T-helper 22 cell (primary cell): ENCODE data around the gene SPATA6.
A peak's percentile ranks its signal among the peaks of the same experiment; 100 is the strongest.
"Not testable (repeated sequence)": the region's sequence is repeated elsewhere in the genome, so short reads cannot be mapped to it uniquely, and the experiment has no call there.

Source experiments
- DNase-seq: peaks from one replicate; pipeline ENCODE4 v3.0.0-alpha.2; 2020; ENCODE audit warnings: low read depth

The SPATA6 gene

GRCh38 chr1:48471691-48472576 lies at the start of gene SPATA6:
Gene SPATA6 (minus strand): TSS chr1:48472204. CDS start chr1:48472008, 196 bp downstream.
- peak; percentile 79 for DNase-seq

GRCh38 chr1:48519896-48520295 lies 47.9 kb upstream of the SPATA6 start:
- not testable (repeated sequence) for DNase-seq

GRCh38 chr1:48506870-48507269 lies 34.9 kb upstream of the SPATA6 start:
- DNase-seq, result no peak

GRCh38 chr1:48500541-48501450 lies 28.8 kb upstream of the SPATA6 start:
- DNase-seq, result no peak

DNA sequence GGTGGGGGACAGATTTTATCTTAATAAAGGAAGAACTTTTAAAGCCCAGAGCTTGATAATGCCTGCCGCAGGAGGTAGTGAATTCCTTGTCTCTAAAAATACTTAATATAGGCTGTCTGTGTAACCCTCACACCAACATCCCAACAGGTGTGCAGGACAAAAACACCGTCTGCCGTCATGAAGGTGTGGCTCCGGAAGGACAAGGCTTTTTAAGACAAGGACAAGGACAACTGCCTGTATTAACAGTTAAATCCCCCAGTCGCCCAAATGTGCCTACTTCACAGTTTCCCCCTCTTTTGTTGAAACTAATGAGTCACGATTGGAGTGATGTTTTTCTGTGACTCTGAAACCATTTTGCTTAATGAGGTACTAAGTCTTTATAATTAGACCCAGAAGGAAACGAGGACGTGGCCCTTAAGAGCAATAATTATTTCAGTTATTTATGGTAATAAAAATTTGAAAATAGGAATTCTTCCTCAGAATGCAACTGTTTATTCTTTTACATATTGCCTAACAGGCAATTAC lies 27.3 kb upstream of the SPATA6 start:
- DNase-seq, result no peak

GRCh38 chr1:48498096-48498791 lies 26.2 kb upstream of the SPATA6 start:
- DNase-seq, result no peak

- no peak for DNase-seq
These were observed 23.9 kb upstream of the SPATA6 start for GRCh38 chr1:48495911-48496310.

DNA sequence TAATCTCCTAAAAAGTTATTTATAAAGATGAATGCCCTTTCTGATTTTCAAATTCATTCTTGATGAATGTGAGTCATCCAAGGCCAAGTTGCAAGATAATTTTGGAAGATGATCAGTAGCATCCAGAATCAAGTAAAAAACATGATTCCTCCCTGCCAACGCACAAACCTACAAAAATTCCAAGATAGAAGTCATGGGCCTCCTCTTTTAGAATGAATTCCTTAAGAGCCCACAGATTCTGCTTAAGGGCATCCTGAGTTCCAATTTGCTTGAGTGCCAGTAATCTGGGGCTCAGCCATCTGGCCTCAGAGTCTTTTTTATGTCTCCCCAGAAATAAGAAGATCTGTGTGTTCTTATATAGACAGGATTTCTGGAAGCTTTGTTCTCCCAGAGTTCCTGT lies 23.2 kb upstream of the SPATA6 start:
- no peak for DNase-seq

DNA sequence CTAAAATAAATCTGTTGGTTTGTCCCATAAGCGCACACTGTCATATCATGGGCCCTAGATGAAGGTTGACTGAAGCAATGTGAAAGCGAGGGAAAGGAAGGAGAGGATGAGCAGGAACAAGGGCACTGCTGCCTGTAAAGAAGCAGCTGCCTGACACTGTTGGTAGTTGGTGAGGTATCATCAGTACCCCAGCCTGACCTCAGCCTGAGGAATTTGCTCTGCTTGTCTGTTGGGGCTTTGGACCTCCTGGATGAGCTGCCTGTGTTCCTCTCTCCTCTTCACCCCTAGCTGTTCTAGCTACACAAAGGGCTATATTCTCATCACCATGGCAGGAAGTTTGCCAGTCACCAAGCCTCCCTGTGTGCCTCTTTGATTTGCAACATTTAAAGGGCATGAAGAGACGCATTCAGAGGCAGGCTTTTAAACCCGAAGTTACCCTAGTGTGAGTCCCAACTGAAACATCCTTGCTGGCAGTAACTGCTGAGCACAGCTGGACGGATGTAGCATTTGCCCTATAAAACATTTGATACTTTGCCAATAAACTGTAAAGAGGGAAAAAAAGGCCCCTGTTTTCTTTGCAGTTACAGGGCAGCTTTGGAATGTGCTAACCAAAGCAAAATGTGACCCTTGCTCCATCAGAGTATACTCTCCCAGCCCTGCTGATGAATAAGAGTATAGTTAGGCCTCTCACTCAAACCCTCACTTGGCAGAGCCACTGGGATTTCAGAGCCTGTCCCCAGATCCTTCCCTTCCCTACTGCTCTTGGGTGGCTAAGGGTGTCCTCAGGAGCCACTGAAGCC lies 22.2 kb upstream of the SPATA6 start:
- no peak for DNase-seq

GRCh38 chr1:48493041-48493440 lies 21.0 kb upstream of the SPATA6 start:
- no peak for DNase-seq

GRCh38 chr1:48492392-48492791 lies 20.4 kb upstream of the SPATA6 start:
- no peak for DNase-seq

DNA sequence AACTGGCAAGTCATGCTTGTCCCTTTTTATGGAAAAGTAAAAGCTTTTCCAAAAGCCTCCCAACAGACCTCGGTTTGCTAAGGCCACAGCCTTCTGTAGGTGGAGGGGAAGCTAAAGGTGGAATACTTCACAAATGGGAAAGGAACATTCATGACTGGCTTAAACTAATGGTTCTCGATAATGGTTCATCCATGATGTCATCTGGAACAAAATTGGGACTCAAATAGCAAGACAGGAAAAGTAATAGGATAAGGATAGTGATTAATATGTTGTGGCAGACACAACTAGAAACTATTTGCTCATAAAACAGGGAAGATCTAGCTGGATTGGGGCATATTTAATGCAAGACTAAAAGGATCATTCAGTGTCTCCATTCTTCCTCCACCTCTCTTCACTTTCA lies 16.7 kb upstream of the SPATA6 start:
- no peak for DNase-seq

DNA sequence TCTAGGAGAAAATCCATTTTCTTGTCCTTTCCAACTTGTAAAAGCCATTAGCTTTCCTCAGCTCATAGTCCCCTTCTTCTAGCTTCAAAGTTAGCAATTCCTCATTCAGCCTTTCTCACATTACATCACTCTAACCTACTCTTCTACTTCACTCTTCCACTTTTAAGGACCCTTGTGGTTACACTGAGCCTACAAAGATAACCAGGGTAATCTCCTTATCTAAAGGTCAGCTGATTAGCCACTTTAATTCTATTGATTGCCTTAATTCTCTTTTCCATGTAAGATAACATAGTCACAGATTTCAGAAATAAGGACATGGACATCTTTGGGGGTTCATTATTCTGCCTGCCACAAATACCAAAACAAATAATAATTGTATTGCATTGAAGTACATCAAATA lies 8.5 kb upstream of the SPATA6 start:
- DNase-seq, result no peak

DNA sequence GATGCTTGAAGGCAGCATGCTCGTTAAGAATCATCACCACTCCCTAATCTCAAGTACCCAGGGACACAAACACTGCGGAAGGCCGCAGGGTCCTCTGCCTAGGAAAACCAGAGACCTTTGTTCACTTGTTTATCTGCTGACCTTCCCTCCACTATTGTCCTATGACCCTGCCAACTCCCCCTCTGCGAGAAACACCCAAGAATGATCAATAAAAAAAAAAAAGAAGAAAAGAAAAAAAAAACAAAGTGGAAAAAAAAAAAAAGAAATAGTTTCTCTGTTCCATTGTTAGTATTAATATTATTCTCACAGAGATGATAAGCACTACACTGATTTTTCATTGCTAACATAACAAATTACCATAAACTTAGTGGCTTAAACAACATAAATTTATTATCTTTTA lies 8.0 kb upstream of the SPATA6 start:
- DNase-seq, result not testable (repeated sequence)

DNA sequence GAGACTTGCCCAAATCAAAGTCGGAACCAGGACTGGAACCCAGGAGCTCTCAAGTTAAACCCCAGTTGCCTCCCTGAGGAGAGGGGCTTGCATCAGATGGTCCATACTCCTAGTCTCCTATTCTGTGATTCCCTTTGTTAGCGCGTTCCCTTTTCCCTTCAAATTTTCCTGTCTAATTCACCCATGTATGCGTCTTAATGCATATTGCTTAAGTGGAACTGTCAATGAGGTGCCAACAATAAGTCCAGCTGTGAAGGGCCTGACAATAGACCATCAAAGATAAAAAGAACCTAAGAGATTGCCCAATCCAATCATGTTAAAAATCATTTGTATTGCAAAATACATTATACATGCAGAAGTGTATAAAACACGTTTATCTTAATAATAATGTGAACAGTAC lies 634 bp upstream of the SPATA6 start:
- DNase-seq, result no peak

GRCh38 chr1:48470950-48471690 lies 884 bp downstream of the SPATA6 start:
- DNase-seq, result no peak

GRCh38 chr1:48470481-48470855 lies 1.5 kb downstream of the SPATA6 start:
- no peak for DNase-seq

DNA sequence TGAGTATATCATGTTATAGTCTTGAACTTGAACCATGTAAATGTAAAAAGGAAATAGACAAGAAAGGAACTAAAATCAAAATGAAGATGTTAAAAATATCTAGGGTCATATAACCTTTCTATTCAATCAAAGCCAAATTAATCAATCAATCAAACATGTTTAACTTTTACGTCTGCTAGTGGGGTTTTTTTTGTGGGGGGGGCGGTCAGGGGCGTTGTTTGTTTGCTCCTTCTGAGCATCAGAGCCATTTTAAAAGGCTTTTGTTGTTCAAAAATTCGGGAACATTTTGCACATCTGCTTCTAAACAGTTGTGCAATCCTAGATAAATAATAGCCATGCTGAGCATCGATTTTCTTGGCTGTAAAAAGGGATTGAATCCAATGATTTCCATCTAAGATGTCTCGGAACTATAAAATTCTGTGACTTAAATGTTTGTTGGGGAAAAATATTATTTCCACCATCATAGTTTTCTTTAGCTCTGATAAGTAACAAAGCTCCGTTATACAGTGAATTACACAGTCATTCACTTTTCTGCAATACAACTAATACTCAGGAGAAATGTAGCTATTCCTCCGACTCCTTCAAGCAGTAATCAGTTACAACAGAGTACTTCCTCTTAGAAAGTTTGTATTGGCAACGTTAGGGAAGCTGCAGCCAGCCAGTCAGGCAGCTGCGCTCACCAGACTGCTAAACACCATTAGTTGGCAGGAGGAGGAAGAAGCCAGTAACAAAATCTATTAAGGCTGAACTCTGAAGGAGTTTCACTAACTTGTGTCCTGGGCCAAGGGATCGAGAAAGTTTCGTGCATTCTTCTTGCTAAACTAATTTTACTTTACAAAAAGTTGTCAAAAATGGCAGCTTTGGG lies 2.2 kb downstream of the SPATA6 start:
- no peak for DNase-seq

GRCh38 chr1:48466594-48466993 lies 5.4 kb downstream of the SPATA6 start:
- DNase-seq, result no peak
